ENCODE measurements around the gene PSMB11.

PSMB11 gene

GRCh38 chr14:23018107-23018506 lies 23.9 kb upstream of the PSMB11 start:
- Histone ChIP-seq H4K20me1 (ENCODE audit: insufficient read depth, low read length) (no peaks in the 10 kb centered on the region), H3K4me2 (ENCODE audit: low read length) (no peak overlapping the region), H3K9me3 (ENCODE audit: insufficient read depth, low read length) (no peaks in the 10 kb centered on the region), H3K27ac (ENCODE audit: low read length) (no peak overlapping the region), H3K4me1 (ENCODE audit: low read length) (no peaks in the 10 kb centered on the region), H3K27me3 (ENCODE audit: low read depth, low read length) (no peaks in the 10 kb centered on the region), H3K4me3 (ENCODE audit: low read length) (no peak overlapping the region), H2AFZ (ENCODE audit: low read depth, low read length) (no peak overlapping the region), H3K79me2 (ENCODE audit: low read length) (no peaks in the 10 kb centered on the region), H3K36me3 (replicated peaks; ENCODE audit: low read depth, low read length) (no peaks in the 10 kb centered on the region), H3K9ac (ENCODE audit: low read length) (no peak overlapping the region)
- no peak for TF ChIP-seq CTCF (IDR thresholded peaks at IDR 0.05; ENCODE audit: low read depth, low read length)
- TF ChIP-seq EZH2phosphoT487 (IDR thresholded peaks at IDR 0.05; ENCODE audit: low read depth): no peak

- no peak overlapping the region for H3K27ac ChIP-seq (ENCODE audit: low read length)
These were observed 21.6 kb upstream of the PSMB11 start for GRCh38 chr14:23020143-23021128.

GRCh38 chr14:23021434-23021833 lies 20.6 kb upstream of the PSMB11 start:
- Histone ChIP-seq H3K27me3 (ENCODE audit: low read depth, low read length) (no peaks in the 10 kb centered on the region), H4K20me1 (ENCODE audit: insufficient read depth, low read length) (no peaks in the 10 kb centered on the region), H3K4me3 (ENCODE audit: low read length) (no peak overlapping the region), H3K4me2 (ENCODE audit: low read length) (no peak overlapping the region), H2AFZ (ENCODE audit: low read depth, low read length) (no peak overlapping the region), H3K27ac (ENCODE audit: low read length) (no peak overlapping the region), H3K9ac (ENCODE audit: low read length) (no peak overlapping the region), H3K4me1 (ENCODE audit: low read length) (no peaks in the 10 kb centered on the region), H3K9me3 (ENCODE audit: insufficient read depth, low read length) (no peaks in the 10 kb centered on the region), H3K36me3 (replicated peaks; ENCODE audit: low read depth, low read length) (peaks cover 27% of the 10 kb centered on the region), H3K79me2 (ENCODE audit: low read length) (no peaks in the 10 kb centered on the region)
- no peak for TF ChIP-seq EZH2phosphoT487 (IDR thresholded peaks at IDR 0.05; ENCODE audit: low read depth)

More at GRCh38 chr14:23020143-23021128, 21.6 kb upstream of the PSMB11 start:
- no peaks in the 10 kb centered on the region for H3K79me2 ChIP-seq (ENCODE audit: low read length)
- no peak overlapping the region for H3K4me3 ChIP-seq (ENCODE audit: low read length)
- no peak overlapping the region for H3K9ac ChIP-seq (ENCODE audit: low read length)
- H3K36me3 ChIP-seq (replicated peaks; ENCODE audit: low read depth, low read length): peaks cover 17% of the 10 kb centered on the region
- H4K20me1 ChIP-seq (ENCODE audit: insufficient read depth, low read length): no peaks in the 10 kb centered on the region
- H3K4me1 ChIP-seq (ENCODE audit: low read length): no peaks in the 10 kb centered on the region
- TF ChIP-seq EZH2phosphoT487 (IDR thresholded peaks at IDR 0.05; ENCODE audit: low read depth) (no peak), CTCF (IDR thresholded peaks at IDR 0.05; ENCODE audit: low read depth, low read length) (no peak)
- H3K9me3 ChIP-seq (ENCODE audit: insufficient read depth, low read length): no peaks in the 10 kb centered on the region
- H3K27me3 ChIP-seq (ENCODE audit: low read depth, low read length): no peaks in the 10 kb centered on the region
- H2AFZ ChIP-seq (ENCODE audit: low read depth, low read length): no peak overlapping the region
- no peak overlapping the region for H3K4me2 ChIP-seq (ENCODE audit: low read length)

- TF ChIP-seq EZH2phosphoT487 (IDR thresholded peaks at IDR 0.05; ENCODE audit: low read depth) (no peak), CTCF (IDR thresholded peaks at IDR 0.05; ENCODE audit: low read depth, low read length) (no peak)
- Histone ChIP-seq H3K4me3 (ENCODE audit: low read length) (no peak overlapping the region), H3K79me2 (ENCODE audit: low read length) (no peaks in the 10 kb centered on the region), H3K9ac (ENCODE audit: low read length) (no peak overlapping the region), H3K27me3 (ENCODE audit: low read depth, low read length) (no peaks in the 10 kb centered on the region), H3K4me2 (ENCODE audit: low read length) (no peak overlapping the region), H3K36me3 (replicated peaks; ENCODE audit: low read depth, low read length) (peaks cover 27% of the 10 kb centered on the region), H3K27ac (ENCODE audit: low read length) (no peak overlapping the region), H2AFZ (ENCODE audit: low read depth, low read length) (no peak overlapping the region), H4K20me1 (ENCODE audit: insufficient read depth, low read length) (no peaks in the 10 kb centered on the region), H3K4me1 (ENCODE audit: low read length) (no peaks in the 10 kb centered on the region), H3K9me3 (ENCODE audit: insufficient read depth, low read length) (no peaks in the 10 kb centered on the region)
These were observed 20.0 kb upstream of the PSMB11 start for GRCh38 chr14:23021889-23022442.
